WTC11 (cell line): ENCODE data around the gene IRF2BPL. TPM values are rescaled to one million over a fixed set of nuclear protein-coding genes. Genes with fewer than 3 reads are reported as not detected.

ENCODE experiments used
- ATAC-seq: fragments of 200-7000 bp; cut with Tn5 transposase; 2 replicates; pipeline ENCODE4 v1.10.0; 2021; ENCODE audit warnings: mild to moderate bottlenecking, moderate library complexity
- CTCF ChIA-PET: fragments of 300-600 bp; sonication (Branson Sonifier 250); formaldehyde crosslinking; loops from one replicate; lab custom pipeline; 2021; ENCODE audit warnings: antibody characterized with exemption; lab: Charles Lee
- POLR2A ChIA-PET: fragments of 350-600 bp; sonication (Branson Sonifier 250); formaldehyde crosslinking; loops from one replicate; lab custom pipeline; 2021; ENCODE audit warnings: antibody characterized with exemption; lab: Charles Lee
- DNase-seq: peaks from one replicate; pipeline ENCODE4 v3.0.0; 2021; ENCODE audit warnings: low spot score
- H3K27ac Mint-ChIP-seq: 2 replicates; pipeline ENCODE4 v1.8.0; 2021; ENCODE audit warnings: mixed read lengths
- H3K27me3 Mint-ChIP-seq: 2 replicates; pipeline ENCODE4 v1.8.0; 2021; ENCODE audit warnings: low read depth, mild to moderate bottlenecking, moderate library complexity, mixed read lengths
- H3K36me3 Mint-ChIP-seq: 2 replicates; pipeline ENCODE4 v1.8.0; 2021; ENCODE audit warnings: mixed read lengths
- H3K4me1 Mint-ChIP-seq: 2 replicates; pipeline ENCODE4 v1.8.0; 2022; ENCODE audit warnings: mixed read lengths
- H3K4me3 Mint-ChIP-seq: 2 replicates; pipeline ENCODE4 v1.8.0; 2021; ENCODE audit warnings: mild to moderate bottlenecking, moderate library complexity, mixed read lengths
- H3K9me3 Mint-ChIP-seq: 2 replicates; pipeline ENCODE4 v1.8.0; 2021; ENCODE audit warnings: mixed read lengths
- ATF1 ChIP-seq: sonication (generic); formaldehyde crosslinking; IDR thresholded peaks from 2 replicates; pipeline ENCODE4 v1.8.1; 2023; ENCODE audit warnings: mild to moderate bottlenecking, moderate library complexity, missing genetic modification reagents
- CBFB ChIP-seq: sonication (generic); formaldehyde crosslinking; IDR thresholded peaks from 2 replicates; pipeline ENCODE4 v1.8.1; 2022; ENCODE audit warnings: mild to moderate bottlenecking, low read depth, missing genetic modification reagents
- ELF4 ChIP-seq: sonication (generic); formaldehyde crosslinking; IDR thresholded peaks from 2 replicates; pipeline ENCODE4 v1.8.1; 2022; ENCODE audit warnings: low read depth, mild to moderate bottlenecking, moderate library complexity, missing genetic modification reagents
- EMX1 ChIP-seq: fragments of 250-450 bp; sonication (Bioruptor Pico); IDR thresholded peaks from 2 replicates; pipeline ENCODE4 v1.8.0; 2021; ENCODE audit warnings: mild to moderate bottlenecking
- IRF1 ChIP-seq: sonication (generic); formaldehyde crosslinking; IDR thresholded peaks from 2 replicates; pipeline ENCODE4 v1.8.0; 2023; ENCODE audit warnings: missing genetic modification reagents
- MYBL2 ChIP-seq: sonication (generic); formaldehyde crosslinking; IDR thresholded peaks from 2 replicates; pipeline ENCODE4 v1.8.1; 2023; ENCODE audit warnings: mild to moderate bottlenecking, moderate library complexity, missing genetic modification reagents
- NFE2L1 ChIP-seq: sonication (generic); formaldehyde crosslinking; IDR thresholded peaks from 2 replicates; pipeline ENCODE4 v1.8.1; 2023; ENCODE audit warnings: missing genetic modification reagents
- NR1H2 ChIP-seq: sonication (generic); formaldehyde crosslinking; IDR thresholded peaks from 2 replicates; pipeline ENCODE4 v1.9.0; 2021; ENCODE audit warnings: mild to moderate bottlenecking, moderate library complexity, missing genetic modification reagents
- PREB ChIP-seq: sonication (generic); formaldehyde crosslinking; IDR thresholded peaks from 2 replicates; pipeline ENCODE4 v1.8.1; 2022; ENCODE audit warnings: mild to moderate bottlenecking, missing genetic modification reagents, moderate library complexity, borderline replicate concordance
- TCF7 ChIP-seq: sonication (generic); formaldehyde crosslinking; IDR thresholded peaks from 2 replicates; pipeline ENCODE4 v1.8.0; 2022; ENCODE audit warnings: mild to moderate bottlenecking, low read depth, missing genetic modification reagents, moderate library complexity
- TEAD4 ChIP-seq: sonication (generic); formaldehyde crosslinking; IDR thresholded peaks from 2 replicates; pipeline ENCODE4 v1.8.0; 2022; ENCODE audit warnings: mild to moderate bottlenecking, missing genetic modification reagents
- USF2 ChIP-seq: sonication (generic); formaldehyde crosslinking; IDR thresholded peaks from 2 replicates; pipeline ENCODE4 v1.8.1; 2023; ENCODE audit warnings: mild to moderate bottlenecking, missing genetic modification reagents, moderate library complexity
- ZBTB21 ChIP-seq: sonication (generic); formaldehyde crosslinking; IDR thresholded peaks from 2 replicates; pipeline ENCODE4 v1.8.1; 2023; ENCODE audit warnings: mild to moderate bottlenecking, missing genetic modification reagents, borderline replicate concordance
- ZNF138 ChIP-seq: sonication (generic); formaldehyde crosslinking; conservative IDR thresholded peaks from 2 replicates; pipeline ENCODE4 v1.8.1; 2022; ENCODE audit warnings: mild to moderate bottlenecking, moderate library complexity, missing genetic modification reagents
- total RNA-seq: library from RNA; stranded (reverse); gene quantifications from 3 replicates; pipeline ENCODE4 v1.2.3, GENCODE V29; 2021
- TF ChIP-seq, protein P1 (sequence below): sonication (generic); formaldehyde crosslinking; IDR thresholded peaks from 2 replicates; pipeline ENCODE4 v1.8.0; 2023; ENCODE audit warnings: mild to moderate bottlenecking, missing genetic modification reagents
- TF ChIP-seq, protein P2 (sequence below): sonication (generic); formaldehyde crosslinking; IDR thresholded peaks from 2 replicates; pipeline ENCODE4 v1.8.0; 2022; ENCODE audit warnings: mild to moderate bottlenecking, missing genetic modification reagents
- TF ChIP-seq, protein P3 (sequence below): fragments of 250-450 bp; sonication (Bioruptor Pico); conservative IDR thresholded peaks from 2 replicates; pipeline ENCODE4 v1.9.0; 2021; ENCODE audit warnings: mild to moderate bottlenecking
- TF ChIP-seq, protein P4 (sequence below): fragments of 250-450 bp; sonication (Bioruptor Pico); IDR thresholded peaks from 2 replicates; pipeline ENCODE4 v1.9.0; 2021; ENCODE audit warnings: moderate library complexity, mild to moderate bottlenecking, inconsistent platforms, borderline replicate concordance
- TF ChIP-seq, protein P5 (sequence below): sonication (generic); formaldehyde crosslinking; IDR thresholded peaks from 2 replicates; pipeline ENCODE4 v1.8.1; 2023; ENCODE audit warnings: mild to moderate bottlenecking, missing genetic modification reagents

The IRF2BPL gene
- total RNA-seq, 1 experiment from 2014 or later: 126 TPM

- Mint-ChIP-seq H3K9me3 (no peaks in the 10 kb centered on the region), H3K4me1 (peaks cover 29% of the 10 kb centered on the region), H3K4me3 (no peak overlapping the region), H3K36me3 (no peaks in the 10 kb centered on the region), H3K27me3 (no peaks in the 10 kb centered on the region), H3K27ac (no peak overlapping the region)
- ChIA-PET POLR2A (interaction anchor here (1.1 kb wide), 1 partner anchor 38 kb away, joined by 7 read pairs; no protein-coding TSS in a partner anchor), CTCF (interaction anchor here (0.7 to 11.4 kb wide), 7 partner anchors 61 to 196 kb away, joined by 3 to 249 read pairs (median 3); no protein-coding TSS in a partner anchor)
- ATAC-seq: no peak
- TF ChIP-seq MYBL2 (no peak), ZBTB21 (no peak), NFE2L1 (CRISPR knock-in tag) (no peak), USF2 (CRISPR knock-in tag) (no peak), NR1H2 (CRISPR knock-in tag) (no peak), TEAD4 (CRISPR knock-in tag) (no peak), CBFB (CRISPR knock-in tag) (no peak), TCF7 (CRISPR knock-in tag) (no peak)
- TF ChIP-seq, protein P1, sequence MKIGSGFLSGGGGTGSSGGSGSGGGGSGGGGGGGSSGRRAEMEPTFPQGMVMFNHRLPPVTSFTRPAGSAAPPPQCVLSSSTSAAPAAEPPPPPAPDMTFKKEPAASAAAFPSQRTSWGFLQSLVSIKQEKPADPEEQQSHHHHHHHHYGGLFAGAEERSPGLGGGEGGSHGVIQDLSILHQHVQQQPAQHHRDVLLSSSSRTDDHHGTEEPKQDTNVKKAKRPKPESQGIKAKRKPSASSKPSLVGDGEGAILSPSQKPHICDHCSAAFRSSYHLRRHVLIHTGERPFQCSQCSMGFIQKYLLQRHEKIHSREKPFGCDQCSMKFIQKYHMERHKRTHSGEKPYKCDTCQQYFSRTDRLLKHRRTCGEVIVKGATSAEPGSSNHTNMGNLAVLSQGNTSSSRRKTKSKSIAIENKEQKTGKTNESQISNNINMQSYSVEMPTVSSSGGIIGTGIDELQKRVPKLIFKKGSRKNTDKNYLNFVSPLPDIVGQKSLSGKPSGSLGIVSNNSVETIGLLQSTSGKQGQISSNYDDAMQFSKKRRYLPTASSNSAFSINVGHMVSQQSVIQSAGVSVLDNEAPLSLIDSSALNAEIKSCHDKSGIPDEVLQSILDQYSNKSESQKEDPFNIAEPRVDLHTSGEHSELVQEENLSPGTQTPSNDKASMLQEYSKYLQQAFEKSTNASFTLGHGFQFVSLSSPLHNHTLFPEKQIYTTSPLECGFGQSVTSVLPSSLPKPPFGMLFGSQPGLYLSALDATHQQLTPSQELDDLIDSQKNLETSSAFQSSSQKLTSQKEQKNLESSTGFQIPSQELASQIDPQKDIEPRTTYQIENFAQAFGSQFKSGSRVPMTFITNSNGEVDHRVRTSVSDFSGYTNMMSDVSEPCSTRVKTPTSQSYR (CRISPR knock-in tag): no peak
- TF ChIP-seq, protein P2, sequence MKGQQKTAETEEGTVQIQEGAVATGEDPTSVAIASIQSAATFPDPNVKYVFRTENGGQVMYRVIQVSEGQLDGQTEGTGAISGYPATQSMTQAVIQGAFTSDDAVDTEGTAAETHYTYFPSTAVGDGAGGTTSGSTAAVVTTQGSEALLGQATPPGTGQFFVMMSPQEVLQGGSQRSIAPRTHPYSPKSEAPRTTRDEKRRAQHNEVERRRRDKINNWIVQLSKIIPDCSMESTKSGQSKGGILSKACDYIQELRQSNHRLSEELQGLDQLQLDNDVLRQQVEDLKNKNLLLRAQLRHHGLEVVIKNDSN (CRISPR knock-in tag): no peak
- TF ChIP-seq, protein P3, sequence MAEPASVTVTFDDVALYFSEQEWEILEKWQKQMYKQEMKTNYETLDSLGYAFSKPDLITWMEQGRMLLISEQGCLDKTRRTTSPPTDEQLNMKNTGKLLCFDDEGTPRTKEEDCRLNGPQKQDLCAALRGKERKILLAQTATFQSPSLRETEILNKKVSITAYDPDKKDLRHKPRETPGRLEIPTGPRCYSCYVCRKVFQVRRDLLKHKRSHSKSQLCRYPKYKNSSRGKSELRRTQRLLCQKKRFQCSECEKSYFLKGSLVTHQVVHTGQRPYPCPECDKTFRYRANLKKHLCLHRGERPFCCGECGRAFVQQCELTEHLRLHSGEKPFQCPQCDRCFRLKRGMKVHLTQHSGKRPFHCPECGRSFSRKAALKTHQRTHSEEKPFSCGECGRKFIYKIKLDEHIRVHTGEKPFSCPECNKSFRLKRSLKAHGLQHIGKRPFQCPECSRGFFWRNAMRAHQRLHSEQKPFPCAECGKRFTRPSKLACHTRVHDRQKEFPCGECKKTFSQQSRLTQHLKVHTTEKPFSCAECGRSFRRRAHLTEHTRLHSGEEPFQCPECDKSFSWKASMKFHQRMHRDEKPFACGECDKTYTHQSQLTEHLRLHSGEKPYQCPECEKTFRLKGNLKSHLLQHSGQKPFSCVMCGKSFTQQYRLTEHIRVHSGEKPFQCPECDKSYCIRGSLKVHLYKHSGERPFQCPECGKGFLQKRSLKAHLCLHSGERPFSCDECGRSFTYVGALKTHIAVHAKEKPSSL (CRISPR knock-in tag): no peak
- no peak for DNase-seq
Observed at GRCh38 chr14:77066578-77067172, 38.2 kb upstream of the IRF2BPL start.

DNA sequence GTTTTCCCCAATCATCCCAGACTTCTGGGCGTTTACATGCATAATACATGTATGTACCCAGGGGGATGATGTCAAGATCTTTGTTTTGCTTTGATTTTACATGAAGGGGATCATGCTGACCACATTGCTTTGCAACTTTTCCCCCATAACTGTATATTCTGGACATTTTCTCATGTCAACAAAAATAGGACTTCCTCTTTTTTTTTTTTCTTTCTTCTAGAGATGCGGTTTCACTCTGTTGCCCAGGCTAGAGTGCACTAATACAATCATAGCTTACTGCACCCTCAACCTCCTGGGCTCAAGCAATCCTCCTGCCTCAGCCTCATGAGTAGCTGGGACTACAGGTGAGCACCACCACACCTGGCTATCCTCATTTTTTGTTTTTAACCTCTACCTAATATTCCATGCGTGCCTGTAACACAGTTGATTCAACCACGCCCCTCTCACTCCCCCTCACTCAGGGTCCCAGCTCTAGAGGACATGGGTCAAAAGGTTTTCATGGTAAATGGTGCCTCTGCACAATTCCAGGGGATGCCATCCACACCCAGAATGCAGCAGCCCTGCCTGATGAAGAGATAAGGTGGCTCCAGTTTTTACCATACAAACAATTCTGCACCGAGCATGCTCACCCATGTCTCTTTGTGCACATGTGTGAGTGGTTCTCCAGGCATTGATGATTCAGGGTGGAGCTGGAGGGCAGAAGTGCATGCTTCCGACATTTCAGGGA, 37.5 kb upstream of the IRF2BPL start:
- peaks cover 26% of the 10 kb centered on the region for H3K4me1 Mint-ChIP-seq
- no peak for ATAC-seq
- H3K27me3 Mint-ChIP-seq: no peaks in the 10 kb centered on the region
- ChIA-PET CTCF (interaction anchor here (0.8 to 11.4 kb wide), 5 partner anchors 32 to 193 kb away, joined by 3 to 249 read pairs (median 5); no protein-coding TSS in a partner anchor), POLR2A (no interaction called here)
- DNase-seq: no peak
- no peaks in the 10 kb centered on the region for H3K36me3 Mint-ChIP-seq
- no peak overlapping the region for H3K27ac Mint-ChIP-seq
- no peak overlapping the region for H3K4me3 Mint-ChIP-seq
- H3K9me3 Mint-ChIP-seq: no peaks in the 10 kb centered on the region
- TF ChIP-seq, protein P4, sequence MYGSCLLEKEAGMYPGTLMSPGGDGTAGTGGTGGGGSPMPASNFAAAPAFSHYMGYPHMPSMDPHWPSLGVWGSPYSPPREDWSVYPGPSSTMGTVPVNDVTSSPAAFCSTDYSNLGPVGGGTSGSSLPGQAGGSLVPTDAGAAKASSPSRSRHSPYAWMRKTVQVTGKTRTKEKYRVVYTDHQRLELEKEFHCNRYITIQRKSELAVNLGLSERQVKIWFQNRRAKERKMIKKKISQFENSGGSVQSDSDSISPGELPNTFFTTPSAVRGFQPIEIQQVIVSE (CRISPR knock-in tag): no peak
- no peak for TF ChIP-seq PREB (CRISPR knock-in tag)
- TF ChIP-seq ELF4: no peak
- no peak for TF ChIP-seq IRF1 (CRISPR knock-in tag)
- TF ChIP-seq, protein P5, sequence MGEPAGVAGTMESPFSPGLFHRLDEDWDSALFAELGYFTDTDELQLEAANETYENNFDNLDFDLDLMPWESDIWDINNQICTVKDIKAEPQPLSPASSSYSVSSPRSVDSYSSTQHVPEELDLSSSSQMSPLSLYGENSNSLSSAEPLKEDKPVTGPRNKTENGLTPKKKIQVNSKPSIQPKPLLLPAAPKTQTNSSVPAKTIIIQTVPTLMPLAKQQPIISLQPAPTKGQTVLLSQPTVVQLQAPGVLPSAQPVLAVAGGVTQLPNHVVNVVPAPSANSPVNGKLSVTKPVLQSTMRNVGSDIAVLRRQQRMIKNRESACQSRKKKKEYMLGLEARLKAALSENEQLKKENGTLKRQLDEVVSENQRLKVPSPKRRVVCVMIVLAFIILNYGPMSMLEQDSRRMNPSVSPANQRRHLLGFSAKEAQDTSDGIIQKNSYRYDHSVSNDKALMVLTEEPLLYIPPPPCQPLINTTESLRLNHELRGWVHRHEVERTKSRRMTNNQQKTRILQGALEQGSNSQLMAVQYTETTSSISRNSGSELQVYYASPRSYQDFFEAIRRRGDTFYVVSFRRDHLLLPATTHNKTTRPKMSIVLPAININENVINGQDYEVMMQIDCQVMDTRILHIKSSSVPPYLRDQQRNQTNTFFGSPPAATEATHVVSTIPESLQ (CRISPR knock-in tag): no peak
- no peak for TF ChIP-seq ATF1 (CRISPR knock-in tag)
- no peak for TF ChIP-seq EMX1 (CRISPR knock-in tag)
- TF ChIP-seq ZNF138 (CRISPR knock-in tag): no peak
